ENCODE results near the gene SLC25A12.

- no peak for TF ChIP-seq CTCF (conservative IDR thresholded peaks at IDR 0.05; ENCODE audit: low read length)
- TF ChIP-seq EZH2phosphoT487 (IDR thresholded peaks at IDR 0.05; ENCODE audit: borderline replicate concordance, low read depth, low read length) = no peak
These were observed 536 bp upstream of the SLC25A12 start for GRCh38 chr2:171894612-171894947.

Measured in OCI-LY7 (cell line).